Epidermal melanocyte (primary cell): Measurements from ENCODE around the gene NEUROD1.
"Not testable (repeated sequence)": the region's sequence is repeated elsewhere in the genome, so short reads cannot be mapped to it uniquely, and the experiment has no call there.

ENCODE experiments used
- DNase-seq: peaks from one replicate; pipeline ENCODE4 v3.0.0; 2011; ENCODE audit warnings: low spot score; ENCODE audit not compliant: insufficient read length

The NEUROD1 gene

DNA sequence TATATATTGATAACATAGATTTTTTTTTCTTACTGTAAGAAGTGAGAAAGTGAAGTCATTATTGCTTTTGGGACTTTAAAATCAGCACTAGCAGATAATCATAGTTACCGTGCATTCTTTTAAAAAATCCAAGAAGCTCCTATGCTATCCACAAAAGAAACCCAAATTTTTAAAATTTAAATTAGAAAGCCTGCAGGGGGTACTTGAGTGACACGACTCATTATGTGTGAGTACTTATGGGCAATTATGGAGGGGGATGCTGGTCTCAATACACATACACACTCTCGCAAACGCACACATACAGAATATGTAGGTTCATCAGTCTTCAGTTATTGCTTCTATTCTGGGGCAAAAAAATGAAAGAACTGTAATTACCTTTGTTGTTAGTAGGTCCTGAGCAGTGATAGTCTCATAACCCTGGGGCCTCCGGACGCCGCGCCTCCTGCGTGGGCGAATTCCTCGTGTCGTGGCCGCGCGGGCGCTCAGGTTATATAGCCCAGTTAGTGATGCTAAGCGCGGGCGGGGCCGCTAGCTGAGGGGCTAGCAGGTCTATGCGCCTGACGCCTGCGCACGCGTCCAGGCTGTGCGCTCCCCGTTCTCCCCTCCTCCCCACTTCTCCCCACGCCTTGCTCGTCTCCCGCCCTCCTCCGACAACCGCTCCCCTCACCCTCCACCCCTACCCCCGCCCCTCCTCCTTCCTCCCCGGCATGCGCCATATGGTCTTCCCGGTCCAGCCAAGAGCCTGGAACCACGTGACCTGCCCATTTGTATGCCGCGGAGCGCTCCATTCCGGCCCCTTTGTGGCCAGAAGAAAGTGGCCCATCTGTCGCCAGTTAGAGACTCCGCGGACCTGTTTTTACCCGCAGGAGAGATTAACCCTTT is at the start of gene NEUROD1:
TSS of gene NEUROD1 (minus strand) at position 463 of the 882 bp plus-strand sequence. CDS start 1,657 bp downstream, outside the sequence.
- DNase-seq, result no peak

DNA sequence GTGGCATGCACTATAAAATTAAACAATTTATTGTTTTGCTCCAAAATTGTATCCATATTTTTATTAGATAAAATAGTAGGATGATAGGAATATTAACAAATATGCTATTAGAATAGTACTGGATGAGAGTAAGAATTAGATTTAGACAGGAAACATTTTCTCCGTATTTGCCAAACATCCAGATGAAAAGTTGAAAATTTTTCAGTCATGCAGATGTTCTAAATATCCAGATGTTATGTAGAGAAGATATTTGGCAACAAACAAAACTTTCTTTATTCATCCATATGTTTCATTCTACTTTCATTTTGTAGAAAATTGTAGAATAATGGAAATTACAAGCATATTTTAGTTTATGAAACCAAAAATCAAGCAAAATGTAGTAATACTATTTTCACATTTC is 45.2 kb upstream of the NEUROD1 start:
- DNase-seq, result no peak

DNA sequence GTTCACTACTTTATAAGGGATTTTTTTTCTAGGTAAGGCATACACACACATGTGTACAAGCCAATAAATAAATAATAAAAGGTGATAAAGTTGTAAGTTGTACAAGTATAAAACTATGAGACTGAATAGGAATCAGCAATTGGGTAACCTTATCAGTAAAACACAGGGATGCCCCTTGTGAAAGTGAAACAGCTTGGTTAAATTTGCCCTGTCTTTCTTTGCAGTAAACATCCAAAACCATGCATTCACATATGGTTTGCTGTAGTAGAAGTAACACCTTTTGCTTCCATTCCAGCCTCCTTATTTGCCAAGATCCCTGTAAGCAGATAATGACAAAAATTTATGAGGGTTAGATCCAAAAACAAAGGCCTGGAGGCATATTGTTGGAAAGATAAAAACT is 44.3 kb upstream of the NEUROD1 start:
- DNase-seq, result no peak

DNA sequence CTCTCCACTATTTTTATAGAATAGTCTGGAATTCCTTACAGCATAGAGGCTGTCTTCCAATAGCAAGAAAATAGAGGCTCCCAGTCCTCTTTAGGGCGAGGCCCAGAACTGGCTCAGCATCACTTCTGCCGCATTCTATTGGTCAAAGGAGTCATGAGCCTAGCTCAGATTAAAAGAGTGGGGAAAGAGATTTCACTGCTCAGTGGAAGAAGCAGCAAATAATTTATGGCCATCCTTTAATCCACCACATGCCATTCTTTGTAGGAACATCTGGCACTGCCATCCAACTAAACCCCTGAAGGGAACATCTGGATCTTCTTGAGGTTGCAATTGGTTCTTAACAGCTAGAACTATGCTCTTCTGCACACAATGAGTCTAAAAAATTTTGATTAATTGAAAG is 43.4 kb upstream of the NEUROD1 start:
- DNase-seq, result no peak

DNA sequence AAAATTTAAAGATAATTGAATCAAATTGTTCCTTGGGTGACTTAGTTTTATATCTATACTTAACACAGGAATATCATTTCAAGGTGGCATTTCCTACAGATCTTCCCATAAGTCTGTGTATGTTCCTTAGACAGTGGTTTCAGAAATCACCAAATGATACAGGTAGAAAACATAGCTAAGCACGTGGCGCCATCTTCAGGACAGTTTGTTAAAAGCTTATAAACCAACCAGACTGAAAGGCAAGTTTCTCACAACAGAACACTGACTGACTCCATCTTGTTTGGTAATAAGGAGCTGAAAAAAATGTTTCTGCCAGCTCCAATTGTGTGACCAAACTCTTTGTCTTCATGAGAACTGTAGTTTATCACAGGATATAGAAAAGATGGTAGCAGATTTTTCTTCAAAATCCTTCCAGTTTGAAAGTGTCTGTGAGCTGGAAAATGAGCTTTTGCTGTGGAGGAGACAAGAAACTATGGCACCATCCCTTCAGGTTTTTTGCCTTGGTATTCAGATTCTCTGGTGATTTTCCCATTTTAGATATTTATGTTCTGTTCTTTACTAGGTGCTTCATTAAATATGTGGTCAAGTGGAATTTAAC is 34.8 kb upstream of the NEUROD1 start:
- DNase-seq, result no peak

DNA sequence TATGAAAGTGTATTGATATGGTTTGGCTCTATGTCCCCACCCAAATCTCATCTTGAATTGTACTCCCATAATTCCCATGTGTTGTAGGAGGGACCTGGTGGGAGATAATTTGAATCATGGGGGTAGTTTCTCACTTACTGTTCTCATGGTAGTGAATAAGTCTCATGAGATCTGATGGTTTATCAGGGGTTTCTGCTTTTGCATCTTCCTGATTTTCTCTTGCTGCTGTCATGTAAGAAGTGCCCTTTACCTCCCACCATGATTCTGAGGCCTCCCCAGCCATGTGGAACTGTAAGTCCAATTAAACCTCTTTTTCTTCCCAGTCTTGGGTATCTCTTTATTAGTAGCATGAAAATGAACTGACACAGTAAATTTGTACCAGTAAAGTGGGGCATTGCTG is 30.7 kb upstream of the NEUROD1 start:
- DNase-seq, result not testable (repeated sequence)

DNA sequence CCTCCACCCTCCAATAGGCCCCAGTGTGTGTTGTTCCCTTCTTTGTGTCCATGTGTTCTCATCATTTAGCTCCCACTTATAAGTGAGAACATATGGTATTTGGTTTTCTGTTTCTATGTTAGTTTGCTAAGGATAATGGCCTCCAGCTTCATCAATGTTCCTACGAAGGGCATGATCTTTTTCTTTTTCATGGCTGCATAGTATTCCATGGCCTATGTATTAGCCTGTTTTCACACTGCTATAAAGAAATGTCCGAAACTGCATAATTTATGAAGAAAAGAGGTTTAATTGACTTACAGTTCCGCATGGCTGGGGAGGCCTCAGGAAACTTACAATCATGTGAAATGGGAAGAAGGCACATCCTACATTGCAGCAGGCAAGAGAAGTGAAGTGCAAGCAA is 22.2 kb upstream of the NEUROD1 start:
- not testable (repeated sequence) for DNase-seq

DNA sequence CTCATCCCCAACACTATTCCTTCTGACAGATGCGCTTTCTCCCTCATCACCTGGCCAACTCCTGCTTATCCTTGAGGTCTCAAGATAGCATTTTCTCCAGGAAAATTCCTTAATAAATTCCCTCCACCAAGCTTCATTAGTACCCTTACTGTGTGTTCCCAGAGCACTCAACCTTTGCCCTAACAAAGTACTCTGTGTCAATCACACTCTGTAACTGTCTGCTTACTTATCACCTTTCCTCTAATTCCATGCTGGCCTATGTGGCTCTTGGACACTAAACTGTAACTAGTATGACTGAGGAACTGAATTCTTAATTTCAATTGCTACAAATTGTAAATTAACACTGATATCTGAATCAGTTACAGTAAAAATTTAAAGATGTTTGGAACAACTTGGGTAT is 17.9 kb upstream of the NEUROD1 start:
- DNase-seq, result no peak

DNA sequence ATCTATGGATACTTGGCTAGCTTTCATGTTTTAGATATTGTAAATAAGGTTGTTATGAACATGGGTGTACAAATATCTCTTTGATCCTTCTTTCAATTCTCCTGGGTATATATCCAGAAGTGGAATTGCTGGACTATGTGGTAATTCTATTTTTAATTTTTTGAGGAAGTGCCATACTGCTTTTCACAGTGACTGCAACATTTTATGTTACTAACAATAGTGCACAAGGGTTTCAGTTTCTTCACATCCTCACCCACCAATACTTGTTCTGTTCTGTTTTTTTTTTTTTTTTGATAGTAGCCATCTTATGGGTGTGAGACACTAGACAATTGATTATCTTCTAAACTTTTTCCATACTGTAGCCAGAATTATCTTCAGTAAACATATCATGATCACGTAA is 17.3 kb upstream of the NEUROD1 start:
- DNase-seq, result no peak

DNA sequence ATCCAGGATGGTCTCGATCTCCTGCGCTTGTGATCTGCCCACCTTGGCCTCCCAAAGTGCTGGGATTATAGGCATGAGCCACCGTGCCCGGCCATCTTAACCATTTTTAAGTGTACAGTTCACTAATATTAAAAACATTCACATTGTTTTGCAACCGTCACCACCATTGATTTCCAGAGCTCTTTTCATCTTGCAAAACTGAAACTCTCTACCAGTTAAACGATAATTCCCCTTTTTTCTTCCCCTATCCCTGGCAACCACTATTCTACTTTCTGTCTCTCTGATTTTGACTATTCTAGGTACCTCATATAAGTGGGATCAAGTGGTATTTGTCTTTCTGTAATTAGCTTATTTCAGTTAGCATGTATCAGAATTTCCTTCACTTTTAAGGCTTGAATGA is 16.8 kb upstream of the NEUROD1 start:
- no peak for DNase-seq

DNA sequence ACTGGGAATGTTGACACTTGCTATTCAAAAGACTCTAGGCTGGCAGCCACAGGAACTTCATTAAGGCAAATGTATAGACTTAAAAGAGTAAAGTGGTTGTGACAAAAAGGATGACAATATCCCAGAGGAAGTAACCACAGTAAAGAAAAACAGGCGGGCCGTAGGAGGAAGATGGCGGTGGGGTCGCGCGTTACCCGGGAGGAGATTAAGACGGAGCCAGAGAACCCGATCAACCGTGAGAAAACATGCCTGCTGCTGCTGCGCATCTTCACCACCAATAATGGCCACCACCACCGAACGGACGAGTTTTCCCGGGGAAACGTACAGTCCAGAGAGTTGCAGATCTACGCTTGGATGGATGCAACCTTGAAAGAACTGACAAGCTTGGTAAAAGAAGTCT is 14.0 kb upstream of the NEUROD1 start:
- no peak for DNase-seq

DNA sequence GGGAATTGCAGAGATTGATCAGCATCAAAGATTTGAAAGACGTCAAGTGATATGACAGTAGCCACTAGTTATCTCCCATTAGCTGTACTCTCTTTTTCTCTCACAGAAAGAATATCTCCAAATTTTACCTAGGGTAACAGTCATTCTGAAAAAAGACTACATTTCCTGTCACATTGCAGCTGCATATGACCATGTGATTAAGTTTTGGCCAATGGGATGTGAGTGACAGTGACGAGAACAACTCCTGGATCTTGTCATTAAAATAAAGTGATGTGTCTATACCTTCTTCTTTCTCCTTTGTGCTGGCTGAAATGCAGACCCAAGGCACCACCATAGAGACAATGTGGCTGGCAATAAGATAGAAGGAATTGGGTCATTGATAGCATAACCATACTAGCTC is 10.5 kb upstream of the NEUROD1 start:
- DNase-seq, result no peak

DNA sequence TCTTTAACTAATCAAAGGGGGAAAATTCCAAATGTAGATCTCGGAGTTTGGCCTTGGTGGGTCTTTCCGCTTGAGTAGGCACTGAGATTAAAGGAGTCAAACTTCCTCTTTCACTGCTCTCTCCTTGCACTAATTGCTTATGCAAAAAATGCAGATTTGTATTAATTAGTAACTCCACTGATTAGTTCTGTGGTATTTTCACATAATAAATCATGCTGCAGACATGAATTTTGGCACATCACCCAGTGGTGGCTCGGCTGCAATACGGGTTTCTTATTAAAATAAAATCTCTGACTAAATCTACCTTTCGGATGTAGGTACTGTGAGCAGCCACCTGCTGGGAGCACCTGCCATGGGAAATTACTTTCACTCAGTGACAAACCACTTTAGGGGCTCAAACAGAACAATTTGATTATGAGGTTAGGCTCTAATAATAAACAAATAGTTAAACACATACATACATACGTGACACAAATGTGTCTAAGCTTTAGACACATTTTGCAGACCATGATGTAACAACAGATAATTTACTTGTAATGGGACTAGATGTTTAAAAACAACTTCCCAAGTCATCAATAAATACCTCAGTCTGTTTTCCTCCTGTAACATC is 6.4 kb upstream of the NEUROD1 start:
- no peak for DNase-seq

DNA sequence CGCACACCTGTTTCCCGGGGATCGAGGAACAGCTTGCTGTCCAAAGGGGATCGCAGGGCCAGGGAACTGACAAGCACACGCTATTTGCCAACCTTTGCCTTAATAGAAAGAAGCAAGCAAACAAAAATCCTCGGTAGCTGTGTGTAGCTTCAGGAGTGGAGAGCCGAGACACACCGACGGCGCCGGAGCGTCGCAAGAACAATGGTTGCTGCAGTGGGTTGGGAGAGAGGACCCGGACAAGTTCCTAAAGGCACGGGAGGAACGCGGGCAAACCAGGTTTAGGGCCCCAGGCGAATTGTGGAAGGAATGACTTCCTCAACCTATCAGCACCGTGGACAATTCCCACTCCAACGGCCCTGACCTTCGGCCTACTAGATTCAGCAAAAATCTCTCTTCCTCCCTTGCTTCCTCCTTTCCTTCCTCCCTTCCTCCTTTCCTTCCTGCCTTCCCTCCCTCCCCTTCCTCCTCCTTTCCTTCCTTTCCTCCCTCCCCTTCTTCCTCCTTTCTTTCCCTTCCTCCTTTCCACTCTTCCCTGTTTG is 4.9 kb upstream of the NEUROD1 start:
- no peak for DNase-seq

DNA sequence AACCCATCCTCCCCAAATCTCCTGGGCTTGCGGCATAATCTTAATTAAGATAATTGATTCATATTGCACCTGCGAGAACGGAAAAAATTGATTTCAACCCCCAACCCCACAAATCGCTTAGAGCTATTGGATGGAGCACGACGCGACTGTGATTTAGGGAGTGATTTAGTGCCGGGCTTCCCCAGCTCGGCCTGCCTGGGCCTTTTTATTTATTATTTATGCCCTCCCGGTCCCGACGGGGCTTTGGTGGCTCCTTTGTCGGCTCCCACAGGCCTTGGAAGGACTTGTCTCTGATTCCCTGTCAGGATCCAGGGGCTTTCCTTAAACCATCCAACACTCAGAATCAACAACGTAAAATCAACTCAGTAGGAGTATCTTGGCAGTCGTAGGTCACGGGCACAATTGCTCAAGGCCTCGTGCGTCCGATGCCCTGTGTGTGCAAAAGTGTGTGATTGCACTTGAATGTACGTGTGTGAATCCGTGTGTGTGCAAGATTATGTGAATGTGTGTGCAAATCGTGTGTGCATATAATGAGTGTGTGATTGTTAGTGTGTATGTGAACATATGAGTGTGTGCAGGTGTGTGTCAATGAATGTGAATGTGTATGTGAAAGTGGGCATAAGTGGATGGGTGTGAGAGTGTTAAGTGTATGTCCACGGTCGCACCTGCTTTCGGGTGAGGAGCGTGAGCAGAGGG is 4.3 kb upstream of the NEUROD1 start:
- no peak for DNase-seq

DNA sequence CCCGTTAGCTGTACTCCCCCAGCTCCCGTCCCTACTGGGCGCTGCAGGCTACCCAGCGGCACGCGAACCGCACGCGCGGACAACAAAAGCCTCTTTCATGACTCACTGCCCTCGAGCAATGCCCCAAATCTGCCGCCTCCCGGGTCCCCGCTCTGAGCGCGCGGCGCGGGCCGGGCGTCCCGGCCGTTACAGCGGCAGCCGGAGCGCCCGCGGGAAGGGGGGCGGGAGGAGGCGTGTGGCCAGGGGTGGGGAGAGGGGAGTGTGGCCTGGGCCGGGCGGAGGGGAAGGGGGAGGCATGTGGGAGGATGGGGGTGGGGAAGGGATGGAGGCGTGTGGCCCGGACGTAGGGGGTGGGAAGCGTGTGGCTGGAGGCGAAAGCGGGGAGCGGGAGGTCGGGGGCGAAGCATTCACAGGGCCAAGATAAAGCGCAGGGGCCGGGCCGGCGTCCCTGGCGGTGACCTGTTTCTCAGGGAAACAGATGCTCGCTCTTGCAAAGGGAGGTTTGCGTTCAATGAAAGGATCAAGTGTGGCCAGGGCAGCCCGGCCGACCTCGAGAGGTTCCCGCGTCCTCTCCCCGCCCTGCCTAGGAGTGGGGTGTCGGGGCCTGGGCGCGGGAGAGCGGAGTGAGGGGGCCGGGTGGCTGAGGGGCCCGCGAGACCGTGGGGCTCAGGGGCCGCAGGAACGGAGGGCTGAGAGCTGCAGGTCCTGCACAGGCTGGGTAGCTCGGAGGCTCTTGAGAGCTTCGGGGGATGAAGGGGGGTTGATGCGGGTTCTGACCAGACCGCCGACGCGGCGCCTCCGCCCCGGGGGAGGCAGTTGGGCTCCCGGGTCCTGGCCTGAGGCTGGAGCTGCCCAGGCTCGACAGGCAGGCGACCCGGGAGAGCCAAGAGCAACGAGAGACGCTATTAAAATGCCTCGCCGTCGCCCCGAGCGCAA is 3.5 kb upstream of the NEUROD1 start:
- DNase-seq, result no peak

DNA sequence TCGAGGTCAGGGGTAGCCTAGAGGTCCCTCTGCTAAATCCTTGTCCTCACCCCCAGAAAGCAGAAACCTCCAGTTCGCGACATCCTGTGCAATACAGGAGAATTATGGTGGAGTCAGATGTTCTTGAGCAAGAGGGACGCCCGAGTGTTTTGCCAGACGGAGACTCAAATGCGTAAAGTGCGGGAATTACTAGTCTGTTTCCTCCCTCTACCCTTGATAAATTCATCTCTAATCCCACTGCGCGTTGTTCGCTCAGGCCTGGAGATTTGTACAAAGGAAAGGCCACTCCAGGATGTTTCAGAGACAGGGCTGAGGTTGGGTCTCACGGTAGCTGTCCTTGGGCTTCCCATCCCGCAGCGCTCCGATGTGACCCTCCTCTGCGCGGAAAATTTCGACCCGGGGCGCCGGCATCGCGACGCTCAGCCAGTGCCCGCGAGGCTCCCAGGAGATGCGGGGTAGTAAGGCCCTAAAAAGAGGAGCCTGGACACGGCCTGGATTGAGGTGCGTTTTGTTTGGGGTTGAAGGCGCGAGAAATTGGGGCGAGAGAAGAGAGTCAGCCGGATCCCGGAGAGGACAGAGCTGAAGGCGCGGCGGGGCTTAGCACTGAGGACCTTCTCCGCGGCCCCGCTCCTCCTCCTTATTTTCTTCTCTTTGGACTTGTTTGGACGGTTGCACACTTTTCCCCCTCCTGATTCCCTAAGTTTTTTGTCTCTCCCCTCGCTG is 2.6 kb upstream of the NEUROD1 start:
- no peak for DNase-seq

DNA sequence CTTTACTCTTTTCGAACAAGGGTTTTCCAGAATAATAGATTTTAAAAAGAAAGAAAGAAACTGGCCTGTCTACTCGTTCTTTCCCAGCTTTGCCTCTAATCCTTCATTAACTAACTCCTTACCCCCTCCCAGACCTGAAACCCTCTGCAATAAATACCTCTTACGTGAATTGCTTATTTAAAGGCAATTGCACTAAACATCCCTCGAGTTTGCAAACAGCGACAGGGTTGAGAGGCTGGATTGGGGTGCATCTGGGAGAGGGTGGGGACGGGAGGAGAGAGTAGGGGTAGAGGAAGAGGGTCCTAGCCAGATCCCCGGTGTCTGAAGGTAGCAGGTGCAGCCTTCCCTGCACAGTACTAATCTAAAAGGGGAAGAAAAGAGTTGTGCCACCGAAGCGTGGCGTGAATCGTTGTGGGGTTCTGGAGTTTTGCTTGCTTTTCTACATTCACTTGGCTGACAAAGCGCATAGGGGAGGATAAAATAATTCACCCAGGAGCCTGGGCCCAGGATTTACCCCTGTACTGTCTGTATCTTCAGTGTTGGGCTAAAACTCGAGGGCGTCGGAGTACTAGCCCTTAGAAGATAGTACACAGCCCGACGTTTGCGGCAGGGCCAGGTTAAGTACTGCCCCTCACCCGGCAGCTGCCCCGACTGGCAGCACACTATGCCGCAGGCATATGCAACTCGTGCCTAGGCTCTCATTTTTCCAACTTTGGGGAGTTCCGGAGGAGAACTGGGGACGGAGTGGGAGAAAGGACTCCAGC is 1.9 kb upstream of the NEUROD1 start:
- DNase-seq, result no peak
